ENCODE data around the gene GSTCD. TPM values are rescaled to one million over a fixed set of nuclear protein-coding genes. Genes with fewer than 3 reads are reported as not detected.

GSTCD gene
- total RNA-seq, 3 donors from 2014 or later: 13.2 to 16.6 (median 14.2) TPM

Other genes with a start within 250 kb of the GSTCD start
- 100 to 1,000 TPM in 1 of 3 donors, 10 to 100 TPM in 2; 89.1 to 105 (median 91.7) TPM for gene PPA2, start 234.7 kb upstream of the GSTCD start, total RNA-seq
- not detected for gene ARHGEF38, start 156.2 kb upstream of the GSTCD start, total RNA-seq
- 10 to 100 TPM; 24.2 to 26.1 (median 25.2) TPM for gene INTS12, start 95 bp upstream of the GSTCD start, total RNA-seq
- under 1 TPM; 0.08 to 0.26 (median 0.14) TPM for gene NPNT, start 186.7 kb downstream of the GSTCD start, total RNA-seq

Data from activated T-cell treated with anti-CD3 and anti-CD28 coated beads, Interleukin-2, amount 50 U/mL, for 4 hours (primary cell).